ENCODE measurements around the gene ATP5MG.

- TF ChIP-seq EZH2 (IDR thresholded peaks at IDR 0.05): no peak
- TF ChIP-seq POLR2AphosphoS5 (IDR thresholded peaks at IDR 0.05; ENCODE audit: borderline replicate concordance, low read depth, low read length): no peak
These were observed 629 bp downstream of the ATP5MG start for GRCh38 chr11:118401880-118402590.
